ENCODE measurements around the gene CDCA4. TPM values are rescaled to one million over a fixed set of nuclear protein-coding genes. Genes with fewer than 3 reads are reported as not detected.
A peak's percentile ranks its signal among the peaks of the same experiment; 100 is the strongest.

CDCA4 gene
- total RNA-seq, 1 experiment from 2014 or later, result 98.0 TPM

GRCh38 chr14:105061428-105062047, 40.7 kb upstream of the CDCA4 start:
- peak overlapping the region; percentile 9; the same call in 1 of the 2 replicates for H3K27ac ChIP-seq
- no peaks in the 10 kb centered on the region for H3K9me3 ChIP-seq (replicated peaks)
- peaks cover 50% of the 10 kb centered on the region for H3K4me1 ChIP-seq
- no peak overlapping the region for H3K4me3 ChIP-seq
- peak in 1 of 2 experiments; percentile 52 for DNase-seq
- no peaks in the 10 kb centered on the region for H3K27me3 ChIP-seq
- no peaks in the 10 kb centered on the region for H3K36me3 ChIP-seq

GRCh38 chr14:105060751-105061427, 40.0 kb upstream of the CDCA4 start:
- Histone ChIP-seq H3K4me1 (peaks cover 45% of the 10 kb centered on the region), H3K27ac (peak overlapping the region; percentile 9; the same call in 1 of the 2 replicates)
- peak; percentile 82 to 84 for DNase-seq

GRCh38 chr14:105059925-105060565, 39.2 kb upstream of the CDCA4 start:
- Histone ChIP-seq H3K27ac (no peak overlapping the region), H3K27me3 (no peaks in the 10 kb centered on the region), H3K36me3 (no peaks in the 10 kb centered on the region), H3K9me3 (replicated peaks) (no peaks in the 10 kb centered on the region), H3K4me3 (no peak overlapping the region), H3K4me1 (peaks cover 44% of the 10 kb centered on the region)
- no peak for DNase-seq

More at GRCh38 chr14:105060751-105061427, 40.0 kb upstream of the CDCA4 start:
- no peaks in the 10 kb centered on the region for H3K36me3 ChIP-seq
- H3K9me3 ChIP-seq (replicated peaks), result no peaks in the 10 kb centered on the region
- H3K4me3 ChIP-seq, result no peak overlapping the region
- no peaks in the 10 kb centered on the region for H3K27me3 ChIP-seq

GRCh38 chr14:105059035-105059924, 38.4 kb upstream of the CDCA4 start:
- Histone ChIP-seq H3K36me3 (no peaks in the 10 kb centered on the region), H3K27me3 (no peaks in the 10 kb centered on the region), H3K27ac (no peak overlapping the region), H3K9me3 (replicated peaks) (no peaks in the 10 kb centered on the region), H3K4me3 (no peak overlapping the region), H3K4me1 (peaks cover 37% of the 10 kb centered on the region)
- peak; percentile 33 to 47 for DNase-seq

GRCh38 chr14:105058521-105059034, 37.7 kb upstream of the CDCA4 start:
- Histone ChIP-seq H3K9me3 (replicated peaks) (no peaks in the 10 kb centered on the region), H3K27ac (no peak overlapping the region), H3K27me3 (no peaks in the 10 kb centered on the region), H3K4me1 (peaks cover 37% of the 10 kb centered on the region), H3K36me3 (no peaks in the 10 kb centered on the region), H3K4me3 (no peak overlapping the region)
- peak in 1 of 2 experiments; percentile 36 for DNase-seq

- Histone ChIP-seq H3K4me1 (peaks cover 32% of the 10 kb centered on the region), H3K36me3 (no peaks in the 10 kb centered on the region), H3K27me3 (no peaks in the 10 kb centered on the region), H3K27ac (no peak overlapping the region), H3K4me3 (no peak overlapping the region), H3K9me3 (replicated peaks) (no peaks in the 10 kb centered on the region)
- peak in 1 of 2 experiments; percentile 0 for DNase-seq
These were observed 35.5 kb upstream of the CDCA4 start for GRCh38 chr14:105056303-105056831.

GRCh38 chr14:105055736-105056302, 34.9 kb upstream of the CDCA4 start:
- Histone ChIP-seq H3K9me3 (replicated peaks) (no peaks in the 10 kb centered on the region), H3K27ac (no peak overlapping the region), H3K36me3 (no peaks in the 10 kb centered on the region), H3K4me3 (no peak overlapping the region), H3K27me3 (no peaks in the 10 kb centered on the region), H3K4me1 (peaks cover 26% of the 10 kb centered on the region)
- no peak for DNase-seq

GRCh38 chr14:105055334-105055733, 34.5 kb upstream of the CDCA4 start:
- peaks cover 23% of the 10 kb centered on the region for H3K4me1 ChIP-seq
- no peaks in the 10 kb centered on the region for H3K9me3 ChIP-seq (replicated peaks)
- no peak for DNase-seq

GRCh38 chr14:105053996-105054395, 33.1 kb upstream of the CDCA4 start:
- no peaks in the 10 kb centered on the region for H3K36me3 ChIP-seq
- peaks cover 11% of the 10 kb centered on the region for H3K4me1 ChIP-seq
- no peaks in the 10 kb centered on the region for H3K27me3 ChIP-seq
- DNase-seq, result no peak
- H3K27ac ChIP-seq, result no peak overlapping the region
- H3K4me3 ChIP-seq, result no peak overlapping the region
- no peaks in the 10 kb centered on the region for H3K9me3 ChIP-seq (replicated peaks)

More at GRCh38 chr14:105055334-105055733, 34.5 kb upstream of the CDCA4 start:
- Histone ChIP-seq H3K27me3 (no peaks in the 10 kb centered on the region), H3K27ac (no peak overlapping the region), H3K36me3 (no peaks in the 10 kb centered on the region), H3K4me3 (no peak overlapping the region)

- no peak for DNase-seq
- Histone ChIP-seq H3K27ac (no peak overlapping the region), H3K4me3 (no peak overlapping the region)
These were observed 32.5 kb upstream of the CDCA4 start for GRCh38 chr14:105053421-105053820.

GRCh38 chr14:105052110-105052458, 31.2 kb upstream of the CDCA4 start:
- DNase-seq, result no peak
- H3K9me3 ChIP-seq (replicated peaks), result no peaks in the 10 kb centered on the region
- no peak overlapping the region for H3K27ac ChIP-seq
- H3K27me3 ChIP-seq, result no peaks in the 10 kb centered on the region
- H3K36me3 ChIP-seq, result no peaks in the 10 kb centered on the region
- H3K4me3 ChIP-seq, result no peak overlapping the region
- H3K4me1 ChIP-seq, result peaks cover 3% of the 10 kb centered on the region; the same call in 1 of the 2 replicates

More at GRCh38 chr14:105053421-105053820, 32.5 kb upstream of the CDCA4 start:
- Histone ChIP-seq H3K4me1 (peaks cover 6% of the 10 kb centered on the region), H3K9me3 (replicated peaks) (no peaks in the 10 kb centered on the region), H3K27me3 (no peaks in the 10 kb centered on the region), H3K36me3 (no peaks in the 10 kb centered on the region)

GRCh38 chr14:105051182-105052109, 30.6 kb upstream of the CDCA4 start:
- H3K4me1 ChIP-seq, result peaks cover 3% of the 10 kb centered on the region; the same call in 1 of the 2 replicates
- no peak overlapping the region for H3K4me3 ChIP-seq
- no peak for DNase-seq
- no peaks in the 10 kb centered on the region for H3K9me3 ChIP-seq (replicated peaks)
- no peaks in the 10 kb centered on the region for H3K27me3 ChIP-seq
- H3K27ac ChIP-seq, result no peak overlapping the region
- H3K36me3 ChIP-seq, result no peaks in the 10 kb centered on the region

GRCh38 chr14:105050551-105050897, 29.6 kb upstream of the CDCA4 start:
- H3K27ac ChIP-seq, result no peak overlapping the region
- peak; percentile 79 to 84 for DNase-seq
- H3K9me3 ChIP-seq (replicated peaks), result no peaks in the 10 kb centered on the region
- H3K4me3 ChIP-seq, result no peak overlapping the region
- peaks cover 3% of the 10 kb centered on the region; the same call in 1 of the 2 replicates for H3K4me1 ChIP-seq
- no peaks in the 10 kb centered on the region for H3K27me3 ChIP-seq
- H3K36me3 ChIP-seq, result no peaks in the 10 kb centered on the region

Data from SJCRH30 (cell line).